K562 (cell line): ENCODE measurements around the gene DHRS13. TPM values are rescaled to one million over a fixed set of nuclear protein-coding genes. Genes with fewer than 3 reads are reported as not detected.

Experiments used
- CBFB ChIP-seq: sonication (generic); formaldehyde crosslinking; IDR thresholded peaks from 2 replicates; pipeline ENCODE4 v1.4.0; 2020; ENCODE audit warnings: mild to moderate bottlenecking, missing genetic modification reagents
- IFI16 ChIP-seq: fragments of 250-450 bp; sonication (Bioruptor Pico); IDR thresholded peaks from 2 replicates; pipeline ENCODE4 v2.1.2; 2022; ENCODE audit warnings: mild to moderate bottlenecking, inconsistent platforms
- KDM1A ChIP-seq, 2 experiments: fragments of 450-650 bp; IDR thresholded peaks; 2 replicates each; pipeline ENCODE4 v1.6.1; 2016; ENCODE audit warnings: mild to moderate bottlenecking in 2 of 2
- TBL1XR1 ChIP-seq, 2 experiments: IDR thresholded peaks; 2 replicates each; pipeline ENCODE4 v1.6.1; 2012; ENCODE audit warnings: improper control_type of control experiment in 2 of 2, low read length in 2 of 2, mild to moderate bottlenecking in 1 of 2
- ZNF12 ChIP-seq: sonication (generic); formaldehyde crosslinking; IDR thresholded peaks from 2 replicates; pipeline ENCODE4 v1.4.0; 2020; ENCODE audit warnings: mild to moderate bottlenecking, missing genetic modification reagents
- ZNF24 ChIP-seq: fragments of 450-650 bp; IDR thresholded peaks from 2 replicates; pipeline ENCODE4 v1.6.1; 2016
- ZNF584 ChIP-seq: fragments of 200-800 bp; sonication (Bioruptor generic); IDR thresholded peaks from 2 replicates; pipeline ENCODE4 v1.6.1; 2016; ENCODE audit warnings: low read depth, mild to moderate bottlenecking, missing genetic modification characterization, missing compliant biosample characterization
- ZNF695 ChIP-seq: fragments of 450-650 bp; formaldehyde crosslinking; IDR thresholded peaks from 2 replicates; pipeline ENCODE4 v1.4.0; 2020; ENCODE audit warnings: mild to moderate bottlenecking, moderate library complexity
- polyA plus RNA-seq, 8 experiments: library from polyadenylated mRNA; depleted of rRNA in 4 of 8; stranded (reverse) in 5 of 8; unstranded in 3 of 8; fragments of >200 nt; fragmentation: Nextera tagmentation in 2 of 8; fragmentation: Illumina TruSeq in 1 of 8; extraction: Ambion mirVana in 2 of 8; extraction: Trizol in 1 of 8; gene quantifications; 2 replicates each; pipeline versions ENCODE4 v1.2.1 to v1.2.3, GENCODE V29; 2011 to 2014; ENCODE audit warnings: inconsistent platforms in 1 of 8, missing spikeins in 1 of 8
- total RNA-seq, 7 experiments: library from RNA; depleted of rRNA in 6 of 7; stranded (reverse); fragments of >200 nt in 6 of 7; fragmentation: Illumina TruSeq in 2 of 7; extraction: Trizol in 2 of 7; gene quantifications; 2 replicates each; pipeline versions ENCODE4 v1.2.1 to v1.2.3, GENCODE V29; 2011 to 2021; ENCODE audit warnings: low replicate concordance in 1 of 7
- TF ChIP-seq, protein P1 (sequence below): fragments of 250-450 bp; sonication (Bioruptor Pico); IDR thresholded peaks from 2 replicates; pipeline ENCODE4 v1.5.0; 2021; ENCODE audit warnings: mild to moderate bottlenecking, moderate library complexity
- TF ChIP-seq, protein P2 (sequence below): sonication (generic); formaldehyde crosslinking; IDR thresholded peaks from 2 replicates; pipeline ENCODE4 v1.8.0; 2023; ENCODE audit warnings: mild to moderate bottlenecking, missing genetic modification reagents
- TF ChIP-seq, protein P3 (sequence below): sonication (generic); formaldehyde crosslinking; IDR thresholded peaks from 2 replicates; pipeline ENCODE4 v1.8.1; 2023; ENCODE audit warnings: mild to moderate bottlenecking, missing genetic modification reagents
- TF ChIP-seq, protein P4 (sequence below), 2 experiments: fragments of 450-650 bp; conservative IDR thresholded peaks; 2 replicates each; pipeline ENCODE4 v1.6.1; 2017; ENCODE audit warnings: mild to moderate bottlenecking in 2 of 2, moderate library complexity in 2 of 2
- TF ChIP-seq, protein P5 (sequence below): fragments of 250-450 bp; sonication (Bioruptor Pico); IDR thresholded peaks from 2 replicates; pipeline ENCODE4 v1.4.0; 2020

The DHRS13 gene
- total and polyA plus RNA-seq, 9 of the 15 experiments (the other 6 are each of a cell fraction or from before 2014, with no cell fraction given): 0.32 to 52.3 (median 34.3) TPM; not detected in 1

GRCh38 chr17:28951428-28951990 lies 48.6 kb upstream of the DHRS13 start, which contains the start of gene PHF12 (continued):
- TF ChIP-seq, protein P1, sequence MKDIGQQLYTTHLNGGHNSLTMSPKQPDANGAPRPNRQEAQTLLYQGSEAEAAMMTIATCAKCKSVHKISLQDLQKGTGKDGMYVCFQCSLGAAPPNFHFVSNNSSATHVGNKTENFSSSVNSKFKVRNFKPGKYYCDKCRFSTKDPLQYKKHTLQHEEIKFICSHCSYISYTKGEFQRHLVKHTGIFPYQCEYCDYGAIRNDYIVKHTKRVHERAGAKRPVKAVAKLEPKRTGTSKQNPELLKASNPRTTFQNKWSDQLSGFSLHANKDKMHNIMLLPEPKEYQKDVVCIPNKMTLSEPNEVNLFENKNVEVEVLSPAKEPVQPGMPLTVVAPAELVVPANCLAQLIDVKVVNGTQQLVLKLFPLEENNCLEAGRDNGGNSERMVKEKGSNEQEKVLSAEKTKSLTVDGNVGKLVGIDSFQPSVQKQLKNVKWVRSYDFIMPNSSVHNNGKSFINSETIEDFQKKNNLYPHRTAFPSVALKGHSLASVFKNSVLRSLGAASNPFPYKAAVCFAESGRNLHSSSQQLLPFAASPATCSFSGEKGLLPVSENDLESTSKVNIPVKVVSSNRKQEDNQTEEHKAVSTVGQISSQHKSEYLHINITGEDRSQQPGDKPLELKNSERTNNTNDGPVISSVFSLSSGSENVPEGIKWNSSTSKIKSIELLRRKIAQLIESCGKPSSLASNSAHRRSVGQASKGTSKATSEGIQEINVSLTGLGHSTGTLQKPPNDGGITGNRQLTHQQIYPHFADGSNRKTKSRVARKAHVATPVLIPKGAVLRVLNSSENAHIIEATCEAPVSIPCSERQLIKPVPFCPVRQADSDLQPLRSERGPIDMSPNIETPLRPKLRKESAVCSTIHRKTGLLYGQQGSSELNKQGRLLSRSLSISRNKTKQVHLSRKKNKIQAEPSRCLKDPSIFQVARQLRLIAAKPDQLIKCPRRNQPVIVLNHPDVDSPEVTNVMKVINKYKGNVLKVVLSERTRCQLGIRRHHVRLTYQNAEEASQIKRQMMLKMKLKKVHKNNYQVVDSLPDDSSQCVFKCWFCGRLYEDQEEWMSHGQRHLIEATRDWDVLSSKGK (CRISPR knock-in tag): no peak
- TF ChIP-seq, protein P2, sequence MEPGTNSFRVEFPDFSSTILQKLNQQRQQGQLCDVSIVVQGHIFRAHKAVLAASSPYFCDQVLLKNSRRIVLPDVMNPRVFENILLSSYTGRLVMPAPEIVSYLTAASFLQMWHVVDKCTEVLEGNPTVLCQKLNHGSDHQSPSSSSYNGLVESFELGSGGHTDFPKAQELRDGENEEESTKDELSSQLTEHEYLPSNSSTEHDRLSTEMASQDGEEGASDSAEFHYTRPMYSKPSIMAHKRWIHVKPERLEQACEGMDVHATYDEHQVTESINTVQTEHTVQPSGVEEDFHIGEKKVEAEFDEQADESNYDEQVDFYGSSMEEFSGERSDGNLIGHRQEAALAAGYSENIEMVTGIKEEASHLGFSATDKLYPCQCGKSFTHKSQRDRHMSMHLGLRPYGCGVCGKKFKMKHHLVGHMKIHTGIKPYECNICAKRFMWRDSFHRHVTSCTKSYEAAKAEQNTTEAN (CRISPR knock-in tag): no peak
- TF ChIP-seq TBL1XR1 (IDR thresholded peaks at IDR 0.05; ENCODE audit: low read length in 2 of 2): 0 out of 4 replicates have a peak, but pooled peaks of 1 of the 2 experiments have one; percentile 67
- TF ChIP-seq IFI16 (CRISPR knock-in tag): no peak
- TF ChIP-seq, protein P3, sequence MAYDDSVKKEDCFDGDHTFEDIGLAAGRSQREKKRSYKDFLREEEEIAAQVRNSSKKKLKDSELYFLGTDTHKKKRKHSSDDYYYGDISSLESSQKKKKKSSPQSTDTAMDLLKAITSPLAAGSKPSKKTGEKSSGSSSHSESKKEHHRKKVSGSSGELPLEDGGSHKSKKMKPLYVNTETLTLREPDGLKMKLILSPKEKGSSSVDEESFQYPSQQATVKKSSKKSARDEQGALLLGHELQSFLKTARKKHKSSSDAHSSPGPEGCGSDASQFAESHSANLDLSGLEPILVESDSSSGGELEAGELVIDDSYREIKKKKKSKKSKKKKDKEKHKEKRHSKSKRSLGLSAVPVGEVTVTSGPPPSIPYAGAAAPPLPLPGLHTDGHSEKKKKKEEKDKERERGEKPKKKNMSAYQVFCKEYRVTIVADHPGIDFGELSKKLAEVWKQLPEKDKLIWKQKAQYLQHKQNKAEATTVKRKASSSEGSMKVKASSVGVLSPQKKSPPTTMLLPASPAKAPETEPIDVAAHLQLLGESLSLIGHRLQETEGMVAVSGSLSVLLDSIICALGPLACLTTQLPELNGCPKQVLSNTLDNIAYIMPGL (CRISPR knock-in tag): no peak; the same call in 1 of the 2 replicates
- TF ChIP-seq ZNF584 (CRISPR knock-in tag): no peak; the same call in 1 of the 2 replicates
- TF ChIP-seq ZNF12 (CRISPR knock-in tag): no peak
- TF ChIP-seq, protein P4, sequence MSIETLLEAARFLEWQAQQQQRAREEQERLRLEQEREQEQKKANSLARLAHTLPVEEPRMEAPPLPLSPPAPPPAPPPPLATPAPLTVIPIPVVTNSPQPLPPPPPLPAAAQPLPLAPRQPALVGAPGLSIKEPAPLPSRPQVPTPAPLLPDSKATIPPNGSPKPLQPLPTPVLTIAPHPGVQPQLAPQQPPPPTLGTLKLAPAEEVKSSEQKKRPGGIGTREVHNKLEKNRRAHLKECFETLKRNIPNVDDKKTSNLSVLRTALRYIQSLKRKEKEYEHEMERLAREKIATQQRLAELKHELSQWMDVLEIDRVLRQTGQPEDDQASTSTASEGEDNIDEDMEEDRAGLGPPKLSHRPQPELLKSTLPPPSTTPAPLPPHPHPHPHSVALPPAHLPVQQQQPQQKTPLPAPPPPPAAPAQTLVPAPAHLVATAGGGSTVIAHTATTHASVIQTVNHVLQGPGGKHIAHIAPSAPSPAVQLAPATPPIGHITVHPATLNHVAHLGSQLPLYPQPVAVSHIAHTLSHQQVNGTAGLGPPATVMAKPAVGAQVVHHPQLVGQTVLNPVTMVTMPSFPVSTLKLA (conservative IDR thresholded peaks at IDR 0.05): no peak
- peak; percentile 100 for TF ChIP-seq ZNF24
- TF ChIP-seq CBFB (CRISPR knock-in tag): no peak
- TF ChIP-seq KDM1A (IDR thresholded peaks at IDR 0.05): no peak
- TF ChIP-seq ZNF695 (CRISPR knock-in tag): no peak
- TF ChIP-seq, protein P5, sequence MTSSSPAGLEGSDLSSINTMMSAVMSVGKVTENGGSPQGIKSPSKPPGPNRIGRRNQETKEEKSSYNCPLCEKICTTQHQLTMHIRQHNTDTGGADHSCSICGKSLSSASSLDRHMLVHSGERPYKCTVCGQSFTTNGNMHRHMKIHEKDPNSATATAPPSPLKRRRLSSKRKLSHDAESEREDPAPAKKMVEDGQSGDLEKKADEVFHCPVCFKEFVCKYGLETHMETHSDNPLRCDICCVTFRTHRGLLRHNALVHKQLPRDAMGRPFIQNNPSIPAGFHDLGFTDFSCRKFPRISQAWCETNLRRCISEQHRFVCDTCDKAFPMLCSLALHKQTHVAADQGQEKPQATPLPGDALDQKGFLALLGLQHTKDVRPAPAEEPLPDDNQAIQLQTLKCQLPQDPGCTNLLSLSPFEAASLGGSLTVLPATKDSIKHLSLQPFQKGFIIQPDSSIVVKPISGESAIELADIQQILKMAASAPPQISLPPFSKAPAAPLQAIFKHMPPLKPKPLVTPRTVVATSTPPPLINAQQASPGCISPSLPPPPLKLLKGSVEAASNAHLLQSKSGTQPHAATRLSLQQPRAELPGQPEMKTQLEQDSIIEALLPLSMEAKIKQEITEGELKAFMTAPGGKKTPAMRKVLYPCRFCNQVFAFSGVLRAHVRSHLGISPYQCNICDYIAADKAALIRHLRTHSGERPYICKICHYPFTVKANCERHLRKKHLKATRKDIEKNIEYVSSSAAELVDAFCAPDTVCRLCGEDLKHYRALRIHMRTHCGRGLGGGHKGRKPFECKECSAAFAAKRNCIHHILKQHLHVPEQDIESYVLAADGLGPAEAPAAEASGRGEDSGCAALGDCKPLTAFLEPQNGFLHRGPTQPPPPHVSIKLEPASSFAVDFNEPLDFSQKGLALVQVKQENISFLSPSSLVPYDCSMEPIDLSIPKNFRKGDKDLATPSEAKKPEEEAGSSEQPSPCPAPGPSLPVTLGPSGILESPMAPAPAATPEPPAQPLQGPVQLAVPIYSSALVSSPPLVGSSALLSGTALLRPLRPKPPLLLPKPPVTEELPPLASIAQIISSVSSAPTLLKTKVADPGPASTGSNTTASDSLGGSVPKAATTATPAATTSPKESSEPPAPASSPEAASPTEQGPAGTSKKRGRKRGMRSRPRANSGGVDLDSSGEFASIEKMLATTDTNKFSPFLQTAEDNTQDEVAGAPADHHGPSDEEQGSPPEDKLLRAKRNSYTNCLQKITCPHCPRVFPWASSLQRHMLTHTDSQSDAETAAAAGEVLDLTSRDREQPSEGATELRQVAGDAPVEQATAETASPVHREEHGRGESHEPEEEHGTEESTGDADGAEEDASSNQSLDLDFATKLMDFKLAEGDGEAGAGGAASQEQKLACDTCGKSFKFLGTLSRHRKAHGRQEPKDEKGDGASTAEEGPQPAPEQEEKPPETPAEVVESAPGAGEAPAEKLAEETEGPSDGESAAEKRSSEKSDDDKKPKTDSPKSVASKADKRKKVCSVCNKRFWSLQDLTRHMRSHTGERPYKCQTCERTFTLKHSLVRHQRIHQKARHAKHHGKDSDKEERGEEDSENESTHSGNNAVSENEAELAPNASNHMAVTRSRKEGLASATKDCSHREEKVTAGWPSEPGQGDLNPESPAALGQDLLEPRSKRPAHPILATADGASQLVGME (CRISPR knock-in tag): no peak
